ENCODE measurements around the gene FRAS1. TPM values are rescaled to one million over a fixed set of nuclear protein-coding genes. Genes with fewer than 3 reads are reported as not detected.

The FRAS1 gene
- total and polyA plus RNA-seq, 2 donors (not counting 1 experiment from before 2014, with no cell fraction given) = 0.03 to 0.12 TPM

GRCh38 chr4:78129383-78130108 is 72.4 kb downstream of the FRAS1 start:
- intact Hi-C loops (cut with micrococcal nuclease) = no loop called here
- H3K36me3 ChIP-seq (replicated peaks in 1 of 2; ENCODE audit: control extremely low read depth in 1 of 2, control insufficient read depth in 1 of 2, extremely low read depth in 1 of 2, insufficient read depth in 2 of 2, low read length in 1 of 2) = no peaks in the 10 kb centered on the region
- Mint-ChIP-seq H3K4me3 (no peak overlapping the region), H3K27me3 (peaks cover 30% of the 10 kb centered on the region), H3K27ac (no peak overlapping the region), H3K9me3 (ENCODE audit: insufficient read depth) (no peaks in the 10 kb centered on the region), H3K4me1 (no peaks in the 10 kb centered on the region)
- POLR2A ChIA-PET = no interaction called here
- H3K27me3 ChIP-seq (replicated peaks in 1 of 4; ENCODE audit: control extremely low read depth in 1 of 4, control insufficient read depth in 3 of 4, insufficient read depth in 4 of 4, low read length in 3 of 4) = peaks cover 0 to 5% (median 3%) of the 10 kb centered on the region in 4 experiments
- no peak overlapping the region for H3K4me2 ChIP-seq (replicated peaks; ENCODE audit: low read depth, low read length, poor library complexity, severe bottlenecking)
- no peak overlapping the region for H3K27ac ChIP-seq (ENCODE audit: low read length in 2 of 2)
- H3K4me1 ChIP-seq (ENCODE audit: control insufficient read depth in 2 of 2, insufficient read depth in 2 of 2, low read length in 2 of 2) = no peaks in the 10 kb centered on the region
- H3K79me2 ChIP-seq (ENCODE audit: control insufficient read depth, insufficient read depth, low read length) = no peaks in the 10 kb centered on the region
- no peak for DNase-seq
- H4K20me1 ChIP-seq (ENCODE audit: control insufficient read depth, insufficient read depth, low read length, poor library complexity, severe bottlenecking) = no peaks in the 10 kb centered on the region
- no peak overlapping the region for H3K9ac ChIP-seq (ENCODE audit: low read length)
- TF ChIP-seq CTCF (IDR thresholded peaks at IDR 0.05) (no peak), EZH2 (IDR thresholded peaks at IDR 0.05; ENCODE audit: borderline replicate concordance, insufficient read depth, low read depth, low read length, poor library complexity, severe bottlenecking) (no peak)
- H3K9me3 ChIP-seq (ENCODE audit: control extremely low read depth in 1 of 3, control insufficient read depth in 2 of 3, insufficient read depth in 1 of 3, low read length in 2 of 3) = peaks cover 0 to 1% (median 0%) of the 10 kb centered on the region in 3 donors
- CTCF ChIA-PET = no interaction called here
- no peak overlapping the region for H3K4me3 ChIP-seq (ENCODE audit: control extremely low read depth in 1 of 5, extremely low read depth in 1 of 5, insufficient read depth in 1 of 5, low read depth in 2 of 5, low read length in 4 of 5)
- no peak overlapping the region for H2AFZ ChIP-seq (ENCODE audit: insufficient read depth, low read depth, low read length, poor library complexity, severe bottlenecking)
- 100% methylated on average over 1 of the region's 1 CpG for WGBS (ENCODE audit: insufficient coverage)
- ATAC-seq (ENCODE audit: low read depth) = no peak

GRCh38 chr4:78131403-78131802 is 74.3 kb downstream of the FRAS1 start:
- Histone ChIP-seq H4K20me1 (ENCODE audit: control insufficient read depth, insufficient read depth, low read length, poor library complexity, severe bottlenecking) (no peaks in the 10 kb centered on the region), H3K4me1 (ENCODE audit: control insufficient read depth in 2 of 2, insufficient read depth in 2 of 2, low read length in 2 of 2) (no peaks in the 10 kb centered on the region), H3K27me3 (replicated peaks in 1 of 4; ENCODE audit: control extremely low read depth in 1 of 4, control insufficient read depth in 3 of 4, insufficient read depth in 4 of 4, low read length in 3 of 4) (peaks cover 0 to 5% (median 3%) of the 10 kb centered on the region in 4 experiments), H3K4me3 (ENCODE audit: control extremely low read depth in 1 of 5, extremely low read depth in 1 of 5, insufficient read depth in 1 of 5, low read depth in 2 of 5, low read length in 4 of 5) (no peak overlapping the region), H2AFZ (ENCODE audit: insufficient read depth, low read depth, low read length, poor library complexity, severe bottlenecking) (no peak overlapping the region), H3K9ac (ENCODE audit: low read length) (no peak overlapping the region), H3K27ac (ENCODE audit: low read length in 2 of 2) (no peak overlapping the region), H3K4me2 (replicated peaks; ENCODE audit: low read depth, low read length, poor library complexity, severe bottlenecking) (no peak overlapping the region), H3K79me2 (ENCODE audit: control insufficient read depth, insufficient read depth, low read length) (no peaks in the 10 kb centered on the region), H3K9me3 (ENCODE audit: control extremely low read depth in 1 of 3, control insufficient read depth in 2 of 3, insufficient read depth in 1 of 3, low read length in 2 of 3) (peaks cover 0 to 1% (median 0%) of the 10 kb centered on the region in 3 donors), H3K36me3 (replicated peaks in 1 of 2; ENCODE audit: control extremely low read depth in 1 of 2, control insufficient read depth in 1 of 2, extremely low read depth in 1 of 2, insufficient read depth in 2 of 2, low read length in 1 of 2) (no peaks in the 10 kb centered on the region)
- no peak for DNase-seq
- TF ChIP-seq CTCF (IDR thresholded peaks at IDR 0.05) = no peak
- TF ChIP-seq EZH2 (IDR thresholded peaks at IDR 0.05; ENCODE audit: borderline replicate concordance, insufficient read depth, low read depth, low read length, poor library complexity, severe bottlenecking) = no peak
- CTCF ChIA-PET = no interaction called here
- Mint-ChIP-seq H3K9me3 (ENCODE audit: insufficient read depth) (no peaks in the 10 kb centered on the region), H3K27ac (no peak overlapping the region), H3K27me3 (peaks cover 27% of the 10 kb centered on the region), H3K4me1 (no peaks in the 10 kb centered on the region), H3K4me3 (no peak overlapping the region)
- WGBS (ENCODE audit: insufficient coverage) = 100% methylated on average over 3 of the region's 3 CpGs
- intact Hi-C loops (cut with micrococcal nuclease) = no loop called here
- POLR2A ChIA-PET = no interaction called here
- no peak for ATAC-seq (ENCODE audit: low read depth)
